ENCODE measurements around the gene DHRS7C.

Gene DHRS7C

DNA sequence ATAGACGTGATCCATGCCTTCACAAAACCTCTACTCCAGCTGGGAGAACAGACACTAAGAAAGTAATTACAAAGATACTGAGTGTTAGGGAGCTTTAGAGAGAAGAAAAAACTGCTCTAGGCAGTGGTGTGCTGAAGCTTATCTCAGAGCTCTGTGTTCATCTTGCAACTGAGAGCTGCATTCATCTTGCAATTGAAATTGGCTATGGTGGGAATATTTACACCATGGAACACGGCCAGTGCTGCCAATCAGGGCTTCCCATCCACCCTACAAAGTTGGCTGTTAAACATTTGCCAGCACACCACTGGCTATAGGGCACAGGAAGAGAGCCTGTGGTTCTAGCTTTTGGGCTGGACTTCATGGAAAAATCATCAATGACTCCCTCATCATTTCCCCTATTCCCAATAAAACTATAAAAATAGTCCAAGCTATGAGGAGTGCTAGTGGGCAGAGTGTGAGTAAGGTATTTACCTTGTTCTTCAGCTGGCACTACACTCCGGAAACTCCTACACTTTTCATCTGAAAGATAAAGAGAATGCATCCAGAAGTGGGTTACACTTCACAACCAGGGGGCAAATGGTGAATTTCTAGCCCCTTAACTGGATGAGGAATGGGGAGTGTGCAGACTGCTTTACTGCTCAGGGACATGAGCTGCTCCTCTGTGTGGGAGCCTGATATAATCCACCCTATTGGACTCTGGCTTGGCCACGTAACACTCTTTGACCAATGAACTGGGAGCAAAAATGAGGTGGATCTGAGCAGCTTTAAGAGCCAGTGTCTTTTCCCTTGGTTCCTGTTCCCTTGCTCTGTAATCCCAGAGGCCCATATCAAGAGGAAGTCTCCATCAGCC, 18.9 kb upstream of the DHRS7C start:
- no peak overlapping the region for H3K4me3 ChIP-seq (ENCODE audit: control insufficient read depth, low read depth, low read length)
- TF ChIP-seq, protein P1, sequence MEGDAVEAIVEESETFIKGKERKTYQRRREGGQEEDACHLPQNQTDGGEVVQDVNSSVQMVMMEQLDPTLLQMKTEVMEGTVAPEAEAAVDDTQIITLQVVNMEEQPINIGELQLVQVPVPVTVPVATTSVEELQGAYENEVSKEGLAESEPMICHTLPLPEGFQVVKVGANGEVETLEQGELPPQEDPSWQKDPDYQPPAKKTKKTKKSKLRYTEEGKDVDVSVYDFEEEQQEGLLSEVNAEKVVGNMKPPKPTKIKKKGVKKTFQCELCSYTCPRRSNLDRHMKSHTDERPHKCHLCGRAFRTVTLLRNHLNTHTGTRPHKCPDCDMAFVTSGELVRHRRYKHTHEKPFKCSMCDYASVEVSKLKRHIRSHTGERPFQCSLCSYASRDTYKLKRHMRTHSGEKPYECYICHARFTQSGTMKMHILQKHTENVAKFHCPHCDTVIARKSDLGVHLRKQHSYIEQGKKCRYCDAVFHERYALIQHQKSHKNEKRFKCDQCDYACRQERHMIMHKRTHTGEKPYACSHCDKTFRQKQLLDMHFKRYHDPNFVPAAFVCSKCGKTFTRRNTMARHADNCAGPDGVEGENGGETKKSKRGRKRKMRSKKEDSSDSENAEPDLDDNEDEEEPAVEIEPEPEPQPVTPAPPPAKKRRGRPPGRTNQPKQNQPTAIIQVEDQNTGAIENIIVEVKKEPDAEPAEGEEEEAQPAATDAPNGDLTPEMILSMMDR (IDR thresholded peaks at IDR 0.05; ENCODE audit: control insufficient read depth, insufficient read depth, low read depth, low read length, missing control alignments): no peak
- DNase-seq (ENCODE audit: low read depth): no peak

DNA sequence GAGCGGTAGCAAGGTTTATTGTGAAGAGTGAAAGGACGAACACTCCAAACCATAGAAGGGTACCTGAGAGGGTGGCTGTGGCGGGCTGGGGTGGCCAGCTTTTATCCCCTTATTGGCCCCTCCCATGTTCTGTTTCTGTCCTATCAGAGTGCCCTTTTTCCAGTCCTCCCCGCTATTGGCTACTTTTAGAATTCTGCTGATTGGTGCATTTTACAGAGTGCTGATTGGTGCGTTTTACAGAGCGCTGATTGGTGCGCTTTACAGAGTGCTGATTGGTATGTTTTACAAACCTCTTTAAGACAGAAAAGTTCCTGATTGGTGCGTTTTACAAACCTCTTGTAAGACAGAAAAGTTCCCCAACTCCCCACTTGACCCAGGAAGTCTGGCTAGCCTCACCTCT, 18.0 kb upstream of the DHRS7C start:
- TF ChIP-seq, protein P1 (IDR thresholded peaks at IDR 0.05; ENCODE audit: control insufficient read depth, insufficient read depth, low read depth, low read length, missing control alignments): no peak
- no peak for DNase-seq (ENCODE audit: low read depth)
- no peak overlapping the region for H3K4me3 ChIP-seq (ENCODE audit: control insufficient read depth, low read depth, low read length)

DNA sequence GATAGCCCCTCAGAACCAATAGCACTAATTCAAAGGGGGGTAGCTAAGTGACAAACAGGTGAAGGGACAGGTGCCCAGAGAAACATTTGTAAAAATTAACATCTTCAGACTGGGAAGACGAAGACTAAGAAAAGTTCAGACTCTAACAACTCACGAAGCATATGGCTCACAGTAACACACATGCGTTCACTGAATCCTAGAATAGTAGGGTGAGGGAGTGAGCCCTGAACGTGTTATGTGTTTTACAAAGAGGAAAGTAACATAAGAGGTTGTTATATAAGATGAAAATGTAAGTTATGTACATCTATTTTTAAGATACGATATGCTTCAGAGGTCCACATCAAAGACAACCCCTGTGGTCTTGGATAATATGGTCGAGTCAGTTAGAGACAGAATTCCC, 15.3 kb upstream of the DHRS7C start:
- TF ChIP-seq, protein P1 (IDR thresholded peaks at IDR 0.05; ENCODE audit: control insufficient read depth, insufficient read depth, low read depth, low read length, missing control alignments): no peak
- H3K4me3 ChIP-seq (ENCODE audit: control insufficient read depth, low read depth, low read length): no peak overlapping the region
- no peak for DNase-seq (ENCODE audit: low read depth)

DNA sequence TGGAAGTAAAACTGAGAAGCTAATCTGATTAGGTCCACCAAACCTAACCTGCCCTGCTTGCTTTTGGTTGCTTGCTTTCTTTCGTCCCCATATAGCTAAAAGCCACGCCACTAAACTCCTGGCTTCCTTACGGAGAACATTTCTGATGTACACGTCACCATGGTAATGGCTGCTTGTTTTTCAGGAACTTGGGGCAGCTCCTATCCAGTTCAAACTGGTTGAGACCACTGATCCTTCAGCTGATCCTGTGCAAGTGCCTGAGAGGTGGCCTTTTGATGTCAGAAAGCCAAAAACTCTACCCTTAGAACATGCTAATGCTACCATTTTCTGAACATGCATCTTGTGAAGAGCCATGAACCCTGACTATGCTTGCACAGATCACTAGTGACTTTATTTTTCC, 14.4 kb upstream of the DHRS7C start:
- no peak for DNase-seq (ENCODE audit: low read depth)
- TF ChIP-seq, protein P1 (IDR thresholded peaks at IDR 0.05; ENCODE audit: control insufficient read depth, insufficient read depth, low read depth, low read length, missing control alignments): no peak
- H3K4me3 ChIP-seq (ENCODE audit: control insufficient read depth, low read depth, low read length): no peak overlapping the region

DNA sequence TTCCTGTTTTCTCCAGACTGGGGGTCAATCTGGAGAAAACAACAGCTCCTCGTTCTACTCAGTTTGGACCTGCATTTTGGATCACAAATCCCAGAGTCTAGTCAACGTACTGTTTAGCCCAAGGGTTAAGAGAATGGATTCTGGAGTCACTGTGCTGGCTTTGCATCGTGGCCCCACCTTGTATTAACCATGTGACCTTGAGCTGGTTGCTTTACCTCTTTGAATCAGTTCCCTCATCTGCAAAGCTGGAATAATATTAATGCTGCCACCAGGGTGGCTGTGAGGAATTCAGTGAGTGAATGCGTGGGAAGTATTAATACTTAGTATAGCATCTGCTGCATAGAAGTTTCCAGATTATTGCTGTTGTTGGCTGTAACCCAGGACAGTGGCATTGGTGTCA, 11.3 kb upstream of the DHRS7C start:
- H3K4me3 ChIP-seq (ENCODE audit: control insufficient read depth, low read depth, low read length): no peak overlapping the region
- TF ChIP-seq, protein P1 (IDR thresholded peaks at IDR 0.05; ENCODE audit: control insufficient read depth, insufficient read depth, low read depth, low read length, missing control alignments): no peak
- no peak for DNase-seq (ENCODE audit: low read depth)

DNA sequence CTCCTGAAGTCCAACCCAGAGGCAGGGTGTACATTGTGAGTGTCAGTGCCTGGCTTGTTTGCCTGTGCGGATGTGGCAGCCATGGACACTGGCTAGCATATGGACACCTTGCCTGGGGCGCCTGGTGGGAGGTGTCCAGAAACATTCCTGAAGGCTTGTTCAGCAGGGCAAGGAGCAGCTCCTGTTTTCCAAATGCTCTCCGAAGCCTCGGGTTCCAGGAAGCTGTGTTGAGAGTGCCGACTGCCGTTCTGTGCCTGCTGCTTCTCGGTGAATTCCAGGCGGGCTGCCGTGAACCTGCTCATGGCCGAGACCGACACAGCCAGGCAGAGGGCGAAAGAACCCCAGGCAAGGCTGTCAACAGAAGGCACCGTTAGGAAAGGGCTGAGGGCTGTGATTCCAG, 10.9 kb upstream of the DHRS7C start:
- no peak overlapping the region for H3K4me3 ChIP-seq (ENCODE audit: control insufficient read depth, low read depth, low read length)
- no peak for DNase-seq (ENCODE audit: low read depth)
- TF ChIP-seq, protein P1 (IDR thresholded peaks at IDR 0.05; ENCODE audit: control insufficient read depth, insufficient read depth, low read depth, low read length, missing control alignments): no peak

Data from AG09309 (cell line).